Choroid plexus epithelial cell (primary cell): Measurements from ENCODE around the gene CFL1.

Experiments
- DNase-seq: peaks from one replicate; pipeline ENCODE4 v3.0.0-alpha.2; 2010; ENCODE audit warnings: low read depth
- H3K4me3 ChIP-seq: 2 replicates; pipeline ENCODE4 v1.5.1; 2011; ENCODE audit warnings: low read depth, mild to moderate bottlenecking, control low read depth, low read length, moderate library complexity
- CTCF ChIP-seq: conservative IDR thresholded peaks from 2 replicates; pipeline ENCODE4 v1.5.1; 2011; ENCODE audit warnings: low read depth, mild to moderate bottlenecking, control low read depth, inconsistent platforms, low read length, moderate library complexity

CFL1 gene

DNA sequence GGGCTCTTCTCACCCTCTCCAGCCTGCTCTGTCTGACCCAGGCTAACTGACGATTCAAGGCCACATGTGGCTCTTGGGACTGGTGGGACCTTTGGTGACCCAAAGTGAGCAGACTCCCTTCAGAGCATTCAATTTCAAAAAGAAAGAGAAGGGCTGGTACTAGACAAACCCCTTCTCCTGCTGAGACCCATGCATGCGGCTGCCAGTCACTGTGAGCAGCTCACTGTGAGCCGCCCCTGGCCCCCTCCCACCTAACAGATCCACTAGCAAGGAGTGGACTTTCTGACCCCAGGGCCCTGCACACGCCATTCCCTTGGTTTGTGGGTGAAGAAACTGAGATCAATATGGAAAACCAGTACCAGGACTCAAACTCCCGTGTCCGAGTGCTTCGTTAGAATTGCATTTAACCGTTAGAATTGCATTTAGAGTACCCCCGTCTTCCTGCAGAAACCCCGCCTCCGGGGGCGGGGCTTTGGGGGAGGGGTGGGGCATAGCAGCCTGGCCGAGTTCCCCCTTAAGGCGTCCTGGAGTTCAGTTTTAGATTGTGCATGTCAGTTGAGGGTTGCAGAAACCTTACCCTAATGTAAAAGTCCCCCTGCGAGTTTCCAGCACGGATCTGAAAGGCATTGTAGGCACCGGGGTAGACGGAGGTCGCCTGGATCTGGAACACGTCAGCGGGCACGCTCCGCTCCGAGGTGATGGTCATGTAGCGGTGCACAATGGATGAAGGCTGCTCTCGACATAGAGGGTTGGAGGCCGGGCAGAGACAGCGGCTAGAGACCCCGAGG, 9.5 kb upstream of the CFL1 start:
- TF ChIP-seq CTCF, result no peak
- peak; percentile 17 for DNase-seq
- no peak overlapping the region for H3K4me3 ChIP-seq

- H3K4me3 ChIP-seq, result no peak overlapping the region
- no peak for TF ChIP-seq CTCF
- no peak for DNase-seq
Observed at GRCh38 chr11:65866509-65867283, 8.7 kb upstream of the CFL1 start.

DNA sequence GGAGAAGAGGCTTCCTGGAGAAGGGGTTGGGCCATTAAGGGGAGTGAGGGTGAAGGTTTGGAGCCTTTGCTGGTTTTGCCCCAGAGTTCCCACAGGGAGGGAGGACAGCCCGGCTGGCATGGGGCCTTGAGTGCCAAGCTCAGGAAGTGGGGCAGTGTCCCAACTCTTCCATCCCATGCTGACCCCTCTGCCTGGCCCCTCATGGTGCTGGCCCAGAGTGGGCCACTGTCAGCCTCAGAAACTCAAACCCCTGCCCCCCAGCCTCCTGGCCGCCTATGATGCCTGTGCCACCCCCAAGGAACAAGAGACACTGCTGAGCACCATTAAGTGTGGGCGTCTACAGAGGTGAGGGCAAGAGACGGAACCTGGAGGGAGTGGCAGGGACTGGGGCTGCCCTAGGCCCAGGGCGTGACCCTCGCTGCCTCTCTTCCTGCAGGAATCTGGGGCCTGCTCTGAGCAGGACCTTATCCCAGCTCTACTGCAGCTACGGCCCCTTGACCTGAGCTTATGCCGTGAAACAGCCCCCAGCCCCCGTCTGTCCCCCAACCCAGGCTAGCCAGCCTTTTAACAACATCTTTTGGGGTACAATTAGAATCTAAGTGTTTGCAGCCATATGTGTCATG, 7.7 kb upstream of the CFL1 start:
- H3K4me3 ChIP-seq, result no peak overlapping the region
- peak; percentile 5 for DNase-seq
- TF ChIP-seq CTCF, result no peak

DNA sequence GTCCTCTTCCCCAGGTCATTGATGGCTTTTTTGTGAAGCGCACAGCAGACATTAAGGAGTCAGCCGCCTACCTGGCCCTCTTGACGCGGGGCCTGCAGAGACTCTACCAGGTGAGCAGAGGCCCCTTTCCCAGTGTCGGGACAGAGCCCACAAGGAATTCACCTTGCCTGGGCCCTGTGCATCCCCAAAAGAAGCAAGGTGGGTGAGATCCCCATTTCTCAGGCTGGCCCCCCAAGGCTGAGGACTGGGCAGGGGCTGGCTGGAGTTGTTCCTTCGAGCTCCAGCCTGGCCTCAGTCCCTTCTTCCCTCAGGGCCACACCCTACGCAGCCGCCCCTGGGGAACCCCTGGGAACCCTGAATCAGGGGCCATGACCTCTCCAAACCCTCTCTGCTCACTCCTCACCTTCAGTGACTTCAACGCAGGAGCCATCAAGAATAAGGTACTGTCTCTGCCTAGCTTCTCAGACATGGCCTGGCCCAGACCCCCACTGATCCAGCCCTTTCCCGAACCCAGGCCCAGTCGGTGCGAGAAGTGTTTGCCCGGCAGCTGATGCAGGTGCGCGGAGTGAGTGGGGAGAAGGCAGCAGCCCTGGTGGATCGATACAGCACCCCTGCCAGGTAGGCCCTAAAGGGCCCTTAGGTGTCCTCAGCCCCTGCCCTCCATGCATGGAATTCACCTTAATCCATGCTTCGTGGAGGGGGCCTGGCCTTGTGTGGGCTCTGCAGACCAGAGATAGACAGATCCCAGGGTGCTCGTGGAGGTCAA, 6.9 kb upstream of the CFL1 start:
- TF ChIP-seq CTCF, result no peak
- DNase-seq, result no peak
- H3K4me3 ChIP-seq, result no peak overlapping the region

DNA sequence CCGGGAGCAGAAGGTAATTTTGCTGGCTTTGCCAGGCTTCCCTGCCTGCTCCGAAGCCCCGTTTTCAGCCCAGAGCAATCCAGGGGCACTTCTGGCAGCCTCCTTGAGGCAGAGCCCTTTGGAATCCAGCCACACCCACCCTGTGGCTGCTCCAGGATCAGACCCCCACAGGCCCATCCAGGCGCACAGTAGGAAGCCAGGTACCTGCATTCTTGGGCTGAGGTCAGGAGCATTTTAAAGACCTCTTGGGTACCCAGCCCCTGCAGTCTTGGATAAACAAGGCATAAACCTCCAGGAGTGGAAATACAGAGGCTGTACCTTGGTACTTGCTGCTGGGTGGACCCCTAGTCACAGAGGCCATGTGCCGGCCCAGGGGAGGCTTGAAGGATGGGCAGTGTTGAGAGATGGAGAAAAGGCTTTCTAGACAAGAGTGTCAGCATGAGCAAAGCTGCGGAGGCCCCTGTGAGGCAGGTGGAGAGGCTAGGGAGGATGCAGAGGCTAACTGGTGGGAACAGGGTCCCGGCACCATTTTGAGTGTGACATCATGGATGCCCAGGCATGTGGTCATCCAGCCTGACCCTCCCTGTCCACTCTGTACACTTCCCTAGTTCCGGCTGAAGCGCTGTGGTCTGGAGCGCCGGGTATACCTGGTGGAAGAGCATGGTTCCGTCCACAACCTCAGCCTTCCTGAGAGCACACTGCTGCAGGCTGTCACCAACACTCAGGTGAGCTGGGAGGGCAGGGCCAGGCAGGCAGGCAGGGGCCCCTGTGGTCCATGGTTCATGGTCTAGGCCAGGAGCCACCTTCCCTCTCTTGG, 6.1 kb upstream of the CFL1 start:
- DNase-seq, result peak; percentile 4
- no peak overlapping the region for H3K4me3 ChIP-seq
- TF ChIP-seq CTCF, result no peak
